ENCODE data around the gene CAMSAP2.

DNA sequence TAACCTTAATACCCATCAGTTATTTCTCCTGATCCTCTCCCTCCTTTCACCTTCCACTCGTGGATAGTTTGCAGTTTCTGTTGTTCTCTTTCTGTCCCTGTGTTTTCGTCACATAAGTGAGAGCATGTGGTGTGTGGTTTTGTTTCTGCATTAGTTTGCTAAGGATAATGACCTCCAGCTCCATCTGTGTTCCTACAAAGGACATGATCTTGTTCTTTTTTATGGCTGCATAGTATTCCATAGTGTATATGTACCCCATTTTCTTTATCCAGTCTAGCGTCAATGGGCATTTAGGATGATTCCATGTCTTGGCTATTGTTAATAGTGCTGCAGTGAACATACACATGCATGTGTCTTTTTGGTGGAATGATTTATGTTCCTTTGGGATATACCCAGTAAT, 97.5 kb downstream of the CAMSAP2 start:
- TF ChIP-seq, protein P1, sequence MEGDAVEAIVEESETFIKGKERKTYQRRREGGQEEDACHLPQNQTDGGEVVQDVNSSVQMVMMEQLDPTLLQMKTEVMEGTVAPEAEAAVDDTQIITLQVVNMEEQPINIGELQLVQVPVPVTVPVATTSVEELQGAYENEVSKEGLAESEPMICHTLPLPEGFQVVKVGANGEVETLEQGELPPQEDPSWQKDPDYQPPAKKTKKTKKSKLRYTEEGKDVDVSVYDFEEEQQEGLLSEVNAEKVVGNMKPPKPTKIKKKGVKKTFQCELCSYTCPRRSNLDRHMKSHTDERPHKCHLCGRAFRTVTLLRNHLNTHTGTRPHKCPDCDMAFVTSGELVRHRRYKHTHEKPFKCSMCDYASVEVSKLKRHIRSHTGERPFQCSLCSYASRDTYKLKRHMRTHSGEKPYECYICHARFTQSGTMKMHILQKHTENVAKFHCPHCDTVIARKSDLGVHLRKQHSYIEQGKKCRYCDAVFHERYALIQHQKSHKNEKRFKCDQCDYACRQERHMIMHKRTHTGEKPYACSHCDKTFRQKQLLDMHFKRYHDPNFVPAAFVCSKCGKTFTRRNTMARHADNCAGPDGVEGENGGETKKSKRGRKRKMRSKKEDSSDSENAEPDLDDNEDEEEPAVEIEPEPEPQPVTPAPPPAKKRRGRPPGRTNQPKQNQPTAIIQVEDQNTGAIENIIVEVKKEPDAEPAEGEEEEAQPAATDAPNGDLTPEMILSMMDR (IDR thresholded peaks at IDR 0.05; ENCODE audit: insufficient read depth, low read length, poor library complexity, severe bottlenecking): no peak
- TF ChIP-seq EZH2phosphoT487 (conservative IDR thresholded peaks at IDR 0.05; ENCODE audit: low read length): no peak

Measured in SU-DHL-6 (cell line).